GM12892 (cell line): ENCODE results near the gene SPHK2.

ENCODE experiments used
- POLR2A ChIP-seq: IDR thresholded peaks from 2 replicates; pipeline ENCODE4 v1.6.1; 2011; ENCODE audit warnings: low read depth, low read length, control low read depth
- POLR2AphosphoS5 ChIP-seq: IDR thresholded peaks from 2 replicates; pipeline ENCODE4 v1.6.1; 2011; ENCODE audit warnings: low read depth, low read length, control low read depth
- TAF1 ChIP-seq: IDR thresholded peaks from 2 replicates; pipeline ENCODE4 v1.6.1; 2011; ENCODE audit warnings: low read depth, mild to moderate bottlenecking, control low read depth, low read length, borderline replicate concordance

DNA sequence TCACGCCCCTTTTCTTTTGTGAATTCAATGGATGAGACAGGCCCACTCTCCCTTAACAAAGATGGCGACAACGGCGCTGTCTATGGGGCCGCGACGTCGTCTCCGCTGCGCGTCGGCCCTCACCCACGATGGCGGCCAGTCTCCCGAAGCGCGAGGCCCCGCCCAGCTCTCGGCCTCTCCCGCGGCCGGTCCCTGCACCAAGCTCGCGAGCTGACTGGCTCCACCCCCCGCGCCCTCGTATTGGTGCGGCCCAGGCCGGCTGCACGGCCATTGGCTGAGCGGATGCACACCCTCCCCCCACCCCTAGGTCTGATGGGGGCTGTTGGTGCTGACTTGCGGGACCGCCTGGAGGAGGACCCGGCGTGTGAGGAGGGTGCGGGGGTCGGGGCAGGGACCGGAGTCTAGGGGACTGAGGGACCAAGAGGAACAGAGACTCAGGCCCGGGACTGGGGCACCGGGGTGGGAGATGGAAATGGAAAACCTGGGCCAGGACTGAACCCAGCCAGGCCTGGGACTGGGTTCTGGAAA lies 4.8 kb downstream of the SPHK2 start:
- TF ChIP-seq POLR2AphosphoS5 (no peak), POLR2A (no peak; the same call in 1 of the 2 replicates), TAF1 (no peak)
